Measurements from ENCODE around the gene APRT. TPM values are rescaled to one million over a fixed set of nuclear protein-coding genes. Genes with fewer than 3 reads are reported as not detected.

The APRT gene
- total RNA-seq, 1 experiment from 2014 or later, result 311 TPM

GRCh38 chr16:88760424-88761142 is 51.1 kb downstream of the APRT start:
- Histone ChIP-seq H3K9ac (ENCODE audit: low read length) (no peak overlapping the region), H3K4me2 (ENCODE audit: low read length) (no peak overlapping the region), H3K4me3 (replicated peaks in 1 of 2; ENCODE audit: low read depth in 1 of 2, low read length in 2 of 2) (no peak overlapping the region), H3K27me3 (ENCODE audit: insufficient read depth, low read length) (no peaks in the 10 kb centered on the region), H3K27ac (ENCODE audit: low read depth, low read length) (no peak overlapping the region; the same call in 1 of the 2 replicates), H3K36me3 (ENCODE audit: control insufficient read depth in 1 of 2, insufficient read depth in 2 of 2, low read length in 2 of 2) (peaks cover 2 to 13% of the 10 kb centered on the region in 2 experiments; a peak in 1 of 4 replicates), H3K9me3 (ENCODE audit: control insufficient read depth in 1 of 2, insufficient read depth in 1 of 2, low read depth in 1 of 2, low read length in 2 of 2) (no peaks in the 10 kb centered on the region), H3K79me2 (ENCODE audit: insufficient read depth, low read length) (peaks cover 97% of the 10 kb centered on the region), H2AFZ (ENCODE audit: low read depth, low read length, poor library complexity, severe bottlenecking) (no peak overlapping the region), H3K4me1 (ENCODE audit: control insufficient read depth in 1 of 2, insufficient read depth in 2 of 2, low read length in 2 of 2) (peaks cover 13 to 57% of the 10 kb centered on the region in 2 experiments; a peak in 3 of 4 replicates), H4K20me1 (ENCODE audit: insufficient read depth) (peaks cover 15% of the 10 kb centered on the region; the same call in 1 of the 2 replicates), H3K9me2 (ENCODE audit: insufficient read depth) (no peaks in the 10 kb centered on the region)
- DNase-seq (ENCODE audit: low read depth, low spot score) (no peak), ATAC-seq (no peak)
- intact Hi-C loops (cut with micrococcal nuclease), result no loop called here
- POLR2A ChIA-PET, result no interaction called here
- TF ChIP-seq TCF7L2 (IDR thresholded peaks at IDR 0.05; ENCODE audit: borderline replicate concordance, extremely low read depth, insufficient read depth, insufficient read length) (no peak), RAD21 (IDR thresholded peaks at IDR 0.05; ENCODE audit: low read depth) (no peak), SRF (IDR thresholded peaks at IDR 0.05; ENCODE audit: low read depth) (no peak), POLR2AphosphoS5 (IDR thresholded peaks at IDR 0.05; ENCODE audit: low read depth, low read length) (no peak), ATF3 (IDR thresholded peaks at IDR 0.05) (no peak), YY1 (IDR thresholded peaks at IDR 0.05; ENCODE audit: extremely low read depth, insufficient replicate concordance, low read depth, low read length) (no peak), SP1 (IDR thresholded peaks at IDR 0.05; ENCODE audit: low read depth) (no peak)
- no TSS peak for BruUV-seq (replicated peaks)
- RAD21 ChIA-PET (ENCODE audit: low non-redundant PET in 1 of 2, low total read pairs in 2 of 2, uncharacterized antibody in 2 of 2, unreplicated experiment in 2 of 2), result no interaction called here
- CTCF ChIA-PET, result interaction anchor here (1.8 kb wide), 1 partner anchor 23 kb away, joined by 6 read pairs; no protein-coding TSS in a partner anchor

GRCh38 chr16:88759976-88760350 is 51.8 kb downstream of the APRT start:
- Histone ChIP-seq H4K20me1 (ENCODE audit: insufficient read depth) (peaks cover 16% of the 10 kb centered on the region; the same call in 1 of the 2 replicates), H3K9ac (ENCODE audit: low read length) (no peak overlapping the region), H3K4me3 (replicated peaks in 1 of 2; ENCODE audit: low read depth in 1 of 2, low read length in 2 of 2) (no peak overlapping the region), H3K79me2 (ENCODE audit: insufficient read depth, low read length) (peaks cover 97% of the 10 kb centered on the region), H2AFZ (ENCODE audit: low read depth, low read length, poor library complexity, severe bottlenecking) (no peak overlapping the region), H3K4me1 (ENCODE audit: control insufficient read depth in 1 of 2, insufficient read depth in 2 of 2, low read length in 2 of 2) (peaks cover 8 to 51% of the 10 kb centered on the region in 2 experiments; a peak in 3 of 4 replicates), H3K9me2 (ENCODE audit: insufficient read depth) (no peaks in the 10 kb centered on the region), H3K27ac (ENCODE audit: low read depth, low read length) (no peak overlapping the region; the same call in 1 of the 2 replicates), H3K27me3 (ENCODE audit: insufficient read depth, low read length) (no peaks in the 10 kb centered on the region), H3K4me2 (ENCODE audit: low read length) (no peak overlapping the region), H3K36me3 (ENCODE audit: control insufficient read depth in 1 of 2, insufficient read depth in 2 of 2, low read length in 2 of 2) (peaks cover 2 to 13% of the 10 kb centered on the region in 2 experiments; a peak in 1 of 4 replicates), H3K9me3 (ENCODE audit: control insufficient read depth in 1 of 2, insufficient read depth in 1 of 2, low read depth in 1 of 2, low read length in 2 of 2) (no peaks in the 10 kb centered on the region)
- CTCF ChIA-PET, result interaction anchor here (1.0 to 1.8 kb wide), 2 partner anchors 14 to 23 kb away, joined by 3 to 6 read pairs; no protein-coding TSS in a partner anchor
- no TSS peak for BruUV-seq (replicated peaks)
- ATAC-seq (no peak), DNase-seq (ENCODE audit: low read depth, low spot score) (no peak)
- RAD21 ChIA-PET (ENCODE audit: low non-redundant PET in 1 of 2, low total read pairs in 2 of 2, uncharacterized antibody in 2 of 2, unreplicated experiment in 2 of 2), result no interaction called here
- POLR2A ChIA-PET, result no interaction called here
- intact Hi-C loops (cut with micrococcal nuclease), result no loop called here
- no peak for TF ChIP-seq TCF7L2 (IDR thresholded peaks at IDR 0.05; ENCODE audit: borderline replicate concordance, extremely low read depth, insufficient read depth, insufficient read length)
- no peak for TF ChIP-seq FOSL1 (IDR thresholded peaks at IDR 0.05; ENCODE audit: low read depth)
- TF ChIP-seq SIN3A (IDR thresholded peaks at IDR 0.05; ENCODE audit: low read depth), result no peak
- TF ChIP-seq MAX (IDR thresholded peaks at IDR 0.05), result no peak
- TF ChIP-seq EZH2 (IDR thresholded peaks at IDR 0.05), result no peak
- no peak for TF ChIP-seq RAD21 (IDR thresholded peaks at IDR 0.05; ENCODE audit: low read depth)
- TF ChIP-seq REST (IDR thresholded peaks at IDR 0.05; ENCODE audit: low read depth), result no peak
- no peak for TF ChIP-seq CEBPB (IDR thresholded peaks at IDR 0.05; ENCODE audit: low read depth)
- no peak for TF ChIP-seq ZFX (IDR thresholded peaks at IDR 0.05)
- no peak for TF ChIP-seq EZH2phosphoT487 (IDR thresholded peaks at IDR 0.05; ENCODE audit: borderline replicate concordance)
